Upper lobe of left lung (tissue), 6 donors: Measurements from ENCODE around the gene NUDT3. TPM values are rescaled to one million over a fixed set of nuclear protein-coding genes. Genes with fewer than 3 reads are reported as not detected.

Source experiments
- ATAC-seq, 2 donors: fragments of 200-7000 bp; cut with Tn5 transposase; one replicate each; pipeline ENCODE4 v1.9.1; 2022; ENCODE audit warnings: mild to moderate bottlenecking in 2 of 2, moderate library complexity in 2 of 2; ENCODE audit not compliant: low FRiP score in 2 of 2
- DNase-seq, 2 donors: peaks; one replicate each; pipeline ENCODE4 v3.0.0-alpha.2; 2019 to 2020
- H3K27ac ChIP-seq, 4 donors: fragments of 200-600 bp; sonication (generic); one replicate each; pipeline ENCODE4 v1.5.1; 2016 to 2019
- H3K27me3 ChIP-seq, 4 donors: fragments of 200-600 bp; sonication (generic); one replicate each; pipeline ENCODE4 v1.5.1; 2017 to 2019
- H3K36me3 ChIP-seq, 4 donors: fragments of 200-600 bp; sonication (generic); one replicate each; pipeline ENCODE4 v1.5.1; 2016 to 2019
- H3K4me1 ChIP-seq, 4 donors: fragments of 200-600 bp; sonication (generic); one replicate each; pipeline ENCODE4 v1.5.1; 2018 to 2019
- H3K4me3 ChIP-seq, 4 donors: fragments of 200-600 bp; sonication (generic); one replicate each; pipeline ENCODE4 v1.5.1; 2017 to 2019; ENCODE audit warnings: mild to moderate bottlenecking in 2 of 4, moderate library complexity in 1 of 4
- H3K9me3 ChIP-seq, 4 donors: fragments of 200-600 bp; sonication (generic); one replicate each; pipeline ENCODE4 v1.5.1; 2018 to 2019
- EP300 ChIP-seq, 4 donors: sonication (generic); formaldehyde crosslinking; IDR thresholded peaks; one replicate each; pipeline ENCODE4 v1.5.1; 2017; ENCODE audit warnings: antibody characterized with exemption in 4 of 4, control low read depth in 2 of 4
- POLR2A ChIP-seq, 4 donors: fragments of 450-650 bp; IDR thresholded peaks; one replicate each; pipeline ENCODE4 v1.5.1; 2016 to 2017; ENCODE audit warnings: antibody characterized with exemption in 4 of 4, mild to moderate bottlenecking in 2 of 4
- POLR2AphosphoS5 ChIP-seq, 2 donors: sonication (generic); formaldehyde crosslinking; IDR thresholded peaks; one replicate each; pipeline ENCODE4 v1.5.1; 2017; ENCODE audit warnings: antibody characterized with exemption in 2 of 2
- WGBS, 2 donors: methylation state at CpG; one replicate each; pipeline ENCODE4 v1.1.5; 2017 to 2018; 5-methylcytosine and 5-hydroxymethylcytosine counted together
- total RNA-seq, 6 donors: library from RNA; depleted of rRNA in 4 of 6; stranded (reverse); fragments of >200 nt in 4 of 6; gene quantifications; one replicate each; pipeline versions ENCODE4 v1.1.0 to v1.2.1, GENCODE V29; 2016 to 2021
- TF ChIP-seq, protein P1 (sequence below), 6 experiments: fragments of 450-650 bp in 4 of 6; fragments of 200-600 bp in 2 of 6; sonication (generic) in 2 of 6; IDR thresholded peaks; one replicate each; pipeline ENCODE4 v1.5.1; 2016 to 2019; ENCODE audit warnings: antibody characterized with exemption in 6 of 6
- donor health status: DM: no; HTN: no; CAD: no; lungs with moderate emphysema.
- donor health status: DM: no; HTN: yes; CAD: no; lungs with severe emphysema.

The NUDT3 gene
- total RNA-seq, 6 donors from 2014 or later = 15.1 to 32.7 (median 26.0) TPM

DNA sequence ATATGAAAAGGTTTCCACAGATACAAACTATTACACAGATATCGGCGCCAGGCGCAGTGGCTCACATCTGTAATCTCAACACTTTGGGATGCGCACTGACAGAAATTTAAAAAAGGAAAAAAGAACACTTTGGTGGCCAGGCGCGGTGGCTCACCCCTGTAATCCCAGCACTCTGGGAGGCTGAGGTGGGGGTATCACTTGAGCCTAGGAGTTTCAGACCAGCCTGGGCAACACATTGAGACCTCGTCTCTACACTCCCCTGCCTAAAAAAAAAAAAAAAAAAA lies 41.6 kb downstream of the NUDT3 start:
- ATAC-seq (no peak), DNase-seq (no peak)
- no peak overlapping the region for H3K27ac ChIP-seq
- WGBS, 2 donors = 68 to 74% methylated on average over 7 of the region's 7 CpGs
- no peaks in the 10 kb centered on the region for H3K9me3 ChIP-seq
- TF ChIP-seq POLR2A (IDR thresholded peaks at IDR 0.05) = no peak
- H3K36me3 ChIP-seq = no peaks in the 10 kb centered on the region
- no peak overlapping the region for H3K4me3 ChIP-seq
- H3K4me1 ChIP-seq = peaks cover 6 to 20% (median 18%) of the 10 kb centered on the region in 4 donors
- H3K27me3 ChIP-seq = no peaks in the 10 kb centered on the region

DNA sequence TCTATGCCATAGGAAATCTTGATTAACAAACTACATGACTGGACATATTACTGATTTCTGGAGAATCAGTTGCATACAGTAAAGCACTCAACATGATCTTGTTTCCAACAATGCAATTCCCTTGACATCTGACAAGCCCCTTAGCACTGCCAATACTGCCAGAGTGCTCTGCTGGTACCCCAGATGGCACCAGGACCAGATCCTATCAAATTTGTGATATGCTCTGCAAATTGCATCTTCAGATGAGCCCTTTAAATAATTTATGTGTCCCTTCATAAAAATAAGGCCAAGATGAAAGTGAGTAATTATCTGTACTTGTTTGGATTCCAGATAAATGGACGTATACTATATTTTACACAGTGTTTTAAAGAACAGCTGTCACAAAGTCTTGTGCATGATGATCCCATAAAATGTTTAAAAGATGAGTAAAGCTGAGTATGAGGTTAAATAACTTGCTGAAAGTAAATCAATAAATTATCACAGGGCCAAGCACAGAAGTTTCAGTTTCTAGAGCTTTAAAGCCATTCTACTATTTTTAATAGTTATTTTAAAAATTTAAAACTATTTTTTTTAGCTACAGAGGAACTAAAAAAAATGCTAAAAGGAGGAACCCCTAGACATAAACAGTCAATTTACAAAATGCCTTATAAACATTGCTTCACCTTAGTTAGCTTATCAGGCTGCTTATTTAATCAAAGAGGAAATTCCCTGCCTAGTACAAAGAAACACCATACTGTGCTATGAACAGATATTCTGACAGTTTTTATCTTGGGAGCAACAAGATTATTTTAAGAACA lies 42.1 kb downstream of the NUDT3 start:
- no peak for ATAC-seq
- peaks cover 6 to 20% (median 18%) of the 10 kb centered on the region in 4 donors for H3K4me1 ChIP-seq
- WGBS, 2 donors = 59 to 61% methylated on average over 1 of the region's 1 CpG

DNA sequence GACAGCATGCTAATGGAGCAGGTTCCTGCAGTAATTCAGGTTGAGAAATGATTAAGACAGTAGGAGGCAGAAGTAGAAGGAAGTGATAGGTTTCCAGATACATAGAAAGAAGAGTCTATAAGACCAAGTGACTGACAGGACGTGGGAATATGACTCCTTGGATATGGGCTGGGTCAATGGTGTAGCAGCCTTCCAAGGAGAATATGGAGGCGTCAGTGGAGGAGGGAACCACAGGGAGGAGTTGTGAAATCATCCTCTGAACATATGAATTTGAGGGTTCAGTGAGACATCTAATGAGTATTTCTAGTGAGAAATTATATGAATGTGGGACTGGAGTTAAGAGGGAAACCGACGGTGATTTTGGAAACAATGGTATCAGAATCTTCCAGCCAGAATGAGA lies 43.3 kb downstream of the NUDT3 start:
- Histone ChIP-seq H3K4me3 (no peak overlapping the region), H3K4me1 (peaks cover 6 to 26% (median 26%) of the 10 kb centered on the region in 4 donors), H3K36me3 (no peaks in the 10 kb centered on the region), H3K27me3 (no peaks in the 10 kb centered on the region), H3K9me3 (no peaks in the 10 kb centered on the region), H3K27ac (no peak overlapping the region)
- 90 to 92% methylated on average over 4 of the region's 4 CpGs for WGBS, 2 donors
- ATAC-seq = no peak
- TF ChIP-seq, protein P1, sequence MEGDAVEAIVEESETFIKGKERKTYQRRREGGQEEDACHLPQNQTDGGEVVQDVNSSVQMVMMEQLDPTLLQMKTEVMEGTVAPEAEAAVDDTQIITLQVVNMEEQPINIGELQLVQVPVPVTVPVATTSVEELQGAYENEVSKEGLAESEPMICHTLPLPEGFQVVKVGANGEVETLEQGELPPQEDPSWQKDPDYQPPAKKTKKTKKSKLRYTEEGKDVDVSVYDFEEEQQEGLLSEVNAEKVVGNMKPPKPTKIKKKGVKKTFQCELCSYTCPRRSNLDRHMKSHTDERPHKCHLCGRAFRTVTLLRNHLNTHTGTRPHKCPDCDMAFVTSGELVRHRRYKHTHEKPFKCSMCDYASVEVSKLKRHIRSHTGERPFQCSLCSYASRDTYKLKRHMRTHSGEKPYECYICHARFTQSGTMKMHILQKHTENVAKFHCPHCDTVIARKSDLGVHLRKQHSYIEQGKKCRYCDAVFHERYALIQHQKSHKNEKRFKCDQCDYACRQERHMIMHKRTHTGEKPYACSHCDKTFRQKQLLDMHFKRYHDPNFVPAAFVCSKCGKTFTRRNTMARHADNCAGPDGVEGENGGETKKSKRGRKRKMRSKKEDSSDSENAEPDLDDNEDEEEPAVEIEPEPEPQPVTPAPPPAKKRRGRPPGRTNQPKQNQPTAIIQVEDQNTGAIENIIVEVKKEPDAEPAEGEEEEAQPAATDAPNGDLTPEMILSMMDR (IDR thresholded peaks at IDR 0.05) = no peak
- TF ChIP-seq EP300 (IDR thresholded peaks at IDR 0.05) = no peak
- no peak for TF ChIP-seq POLR2AphosphoS5 (IDR thresholded peaks at IDR 0.05)
- TF ChIP-seq POLR2A (IDR thresholded peaks at IDR 0.05) = no peak
- no peak for DNase-seq

More for the DNA sequence above, 42.1 kb downstream of the NUDT3 start:
- TF ChIP-seq, protein P1 (IDR thresholded peaks at IDR 0.05) = no peak
- TF ChIP-seq POLR2AphosphoS5 (IDR thresholded peaks at IDR 0.05) (no peak), EP300 (IDR thresholded peaks at IDR 0.05) (no peak), POLR2A (IDR thresholded peaks at IDR 0.05) (no peak)
- Histone ChIP-seq H3K4me3 (no peak overlapping the region), H3K36me3 (no peaks in the 10 kb centered on the region), H3K27me3 (no peaks in the 10 kb centered on the region), H3K9me3 (no peaks in the 10 kb centered on the region), H3K27ac (no peak overlapping the region)
- no peak for DNase-seq

DNA sequence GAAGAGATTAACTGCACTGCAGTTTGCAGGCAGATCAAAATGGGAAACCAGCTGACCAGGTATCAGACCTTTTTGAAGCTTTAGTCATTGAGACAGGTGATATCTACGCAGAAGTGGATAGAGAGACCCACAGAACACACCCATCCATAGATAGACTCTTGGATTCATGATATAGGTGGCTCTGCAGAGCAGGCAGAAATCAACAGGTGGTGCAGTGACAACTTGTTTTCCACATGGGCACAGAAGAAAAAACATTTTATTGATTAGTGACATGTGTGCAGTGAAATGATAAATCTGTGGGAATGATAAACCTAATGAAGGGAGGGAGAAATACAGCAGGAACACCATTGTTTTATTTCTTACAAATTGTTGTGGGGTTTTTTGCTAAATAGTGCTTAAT lies 45.2 kb downstream of the NUDT3 start:
- ATAC-seq (no peak), DNase-seq (no peak)
- Histone ChIP-seq H3K27me3 (no peaks in the 10 kb centered on the region), H3K36me3 (no peaks in the 10 kb centered on the region), H3K9me3 (no peaks in the 10 kb centered on the region), H3K4me1 (peaks cover 8 to 27% (median 25%) of the 10 kb centered on the region in 4 donors), H3K4me3 (no peak overlapping the region), H3K27ac (no peak overlapping the region)
- WGBS, 2 donors = 95 to 97% methylated on average over 1 of the region's 1 CpG
- TF ChIP-seq POLR2AphosphoS5 (IDR thresholded peaks at IDR 0.05) (no peak), POLR2A (IDR thresholded peaks at IDR 0.05) (no peak), EP300 (IDR thresholded peaks at IDR 0.05) (no peak)
- TF ChIP-seq, protein P1 (IDR thresholded peaks at IDR 0.05) = no peak

DNA sequence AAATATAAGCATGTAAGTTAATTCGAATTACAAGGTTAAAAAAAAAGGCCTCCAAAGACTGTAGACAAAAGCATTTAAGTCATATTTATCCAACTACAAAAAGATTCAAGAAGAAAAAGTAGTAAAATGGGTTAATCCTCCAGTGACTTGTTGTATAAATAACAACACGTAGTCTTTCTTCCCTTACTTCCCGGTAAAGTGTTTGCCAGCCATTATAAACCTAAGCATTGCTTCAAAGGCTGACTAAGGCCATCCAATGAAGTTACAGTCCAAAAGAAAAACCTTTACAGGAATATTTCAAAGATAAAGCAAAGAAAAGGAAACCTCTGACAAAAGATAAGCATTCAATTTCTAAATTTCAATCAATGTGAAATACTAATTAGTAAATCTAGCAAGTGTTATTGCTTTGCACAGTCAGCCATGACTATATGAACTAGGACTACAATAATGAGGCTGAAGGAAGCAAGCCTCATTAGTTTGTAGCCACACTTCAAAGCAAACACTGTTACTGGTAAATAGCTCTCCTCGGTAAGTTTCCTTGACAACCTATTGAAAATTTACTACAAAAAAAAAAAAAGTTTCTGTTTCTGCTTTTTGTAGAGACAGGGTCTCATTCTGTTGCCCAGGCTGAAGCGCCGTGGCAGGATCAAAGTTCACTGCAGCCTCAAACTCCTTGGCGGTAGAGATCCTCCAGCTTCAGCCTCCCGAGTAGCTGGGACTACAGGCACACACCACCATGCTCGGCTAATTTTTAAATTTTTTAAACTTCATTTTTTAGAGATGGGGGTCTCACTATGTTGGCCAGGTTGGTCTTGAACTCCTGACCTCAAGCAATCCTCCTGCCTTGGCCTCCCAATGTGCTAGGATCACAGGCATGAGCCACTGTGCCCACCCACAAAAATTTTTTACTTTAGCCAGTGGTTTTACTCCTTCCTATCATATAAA lies 46.0 kb downstream of the NUDT3 start:
- Histone ChIP-seq H3K4me1 (peaks cover 13 to 28% (median 24%) of the 10 kb centered on the region in 4 donors), H3K36me3 (no peaks in the 10 kb centered on the region), H3K27me3 (no peaks in the 10 kb centered on the region), H3K9me3 (no peaks in the 10 kb centered on the region), H3K27ac (no peak overlapping the region), H3K4me3 (no peak overlapping the region)
- 70 to 75% methylated on average over 9 of the region's 9 CpGs for WGBS, 2 donors
- ATAC-seq = no peak
- no peak for DNase-seq
- no peak for TF ChIP-seq POLR2AphosphoS5 (IDR thresholded peaks at IDR 0.05)
- TF ChIP-seq, protein P1 (IDR thresholded peaks at IDR 0.05) = no peak
- no peak for TF ChIP-seq EP300 (IDR thresholded peaks at IDR 0.05)
- no peak for TF ChIP-seq POLR2A (IDR thresholded peaks at IDR 0.05)
